ENCODE data around the gene VPS54. TPM values are rescaled to one million over a fixed set of nuclear protein-coding genes. Genes with fewer than 3 reads are reported as not detected.

Gene VPS54
- total RNA-seq, 1 donor from 2014 or later = 4.6 TPM

DNA sequence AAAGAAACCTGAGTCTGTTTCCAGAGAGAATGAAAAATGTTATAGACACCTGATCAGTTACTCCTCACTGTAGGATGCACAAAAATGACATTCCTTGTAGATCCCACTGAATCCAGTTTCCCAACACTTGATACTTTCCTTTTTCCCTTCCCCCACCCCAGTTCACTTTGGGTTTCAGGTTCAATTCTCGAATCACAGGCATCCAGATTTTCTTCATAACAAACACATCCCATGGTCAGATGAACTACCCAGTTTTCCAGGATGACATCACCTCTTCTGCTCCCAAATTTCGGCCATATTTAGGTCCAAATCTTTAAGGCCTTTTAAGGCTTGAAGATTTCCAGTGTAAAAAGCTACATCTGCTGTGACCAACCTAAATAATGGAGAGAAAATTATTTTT, 126.1 kb downstream of the VPS54 start:
- intact Hi-C loops (cut with DNase I) = no loop called here

DNA sequence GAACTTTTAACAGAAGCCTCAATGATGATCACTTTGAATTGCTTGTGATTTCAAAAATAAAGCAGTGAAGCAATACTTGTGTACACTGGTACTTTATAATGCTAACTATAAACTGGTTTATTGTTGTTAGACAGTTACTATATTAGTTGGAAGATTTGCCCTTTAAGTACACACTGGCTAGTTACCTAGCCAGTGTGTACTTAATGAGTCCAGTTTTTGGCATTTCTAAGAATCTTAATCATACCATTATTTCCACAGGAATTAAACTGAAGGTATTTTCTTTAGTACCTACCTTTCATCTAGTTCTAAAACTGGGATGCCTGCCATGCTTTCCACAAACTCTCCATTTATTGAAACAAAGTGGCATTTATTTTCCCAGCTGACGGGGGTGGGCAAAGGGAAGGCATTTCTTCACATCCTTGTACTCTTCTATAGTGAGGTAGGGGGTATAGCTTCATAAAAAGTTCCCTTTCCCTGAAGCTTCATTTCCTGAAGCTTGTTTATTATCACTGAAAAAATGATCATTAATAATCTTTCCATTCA, 127.7 kb downstream of the VPS54 start:
- peak overlapping the region in 1 of 2 donors; percentile 41 for H3K27ac ChIP-seq
- no peak for DNase-seq (ENCODE audit: low spot score in 2 of 2)
- TF ChIP-seq, protein P1, sequence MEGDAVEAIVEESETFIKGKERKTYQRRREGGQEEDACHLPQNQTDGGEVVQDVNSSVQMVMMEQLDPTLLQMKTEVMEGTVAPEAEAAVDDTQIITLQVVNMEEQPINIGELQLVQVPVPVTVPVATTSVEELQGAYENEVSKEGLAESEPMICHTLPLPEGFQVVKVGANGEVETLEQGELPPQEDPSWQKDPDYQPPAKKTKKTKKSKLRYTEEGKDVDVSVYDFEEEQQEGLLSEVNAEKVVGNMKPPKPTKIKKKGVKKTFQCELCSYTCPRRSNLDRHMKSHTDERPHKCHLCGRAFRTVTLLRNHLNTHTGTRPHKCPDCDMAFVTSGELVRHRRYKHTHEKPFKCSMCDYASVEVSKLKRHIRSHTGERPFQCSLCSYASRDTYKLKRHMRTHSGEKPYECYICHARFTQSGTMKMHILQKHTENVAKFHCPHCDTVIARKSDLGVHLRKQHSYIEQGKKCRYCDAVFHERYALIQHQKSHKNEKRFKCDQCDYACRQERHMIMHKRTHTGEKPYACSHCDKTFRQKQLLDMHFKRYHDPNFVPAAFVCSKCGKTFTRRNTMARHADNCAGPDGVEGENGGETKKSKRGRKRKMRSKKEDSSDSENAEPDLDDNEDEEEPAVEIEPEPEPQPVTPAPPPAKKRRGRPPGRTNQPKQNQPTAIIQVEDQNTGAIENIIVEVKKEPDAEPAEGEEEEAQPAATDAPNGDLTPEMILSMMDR (IDR thresholded peaks at IDR 0.05) = no peak
- peaks cover 42 to 61% of the 10 kb centered on the region in 2 donors for H3K36me3 ChIP-seq
- intact Hi-C loops (cut with DNase I) = no loop called here
- H3K9me3 ChIP-seq = no peaks in the 10 kb centered on the region
- no peaks in the 10 kb centered on the region for H3K27me3 ChIP-seq
- no peaks in the 10 kb centered on the region for H3K4me1 ChIP-seq
- H3K4me3 ChIP-seq = no peak overlapping the region

More for the DNA sequence above, 126.1 kb downstream of the VPS54 start:
- DNase-seq (ENCODE audit: low spot score in 2 of 2) = no peak
- Histone ChIP-seq H3K4me1 (no peaks in the 10 kb centered on the region), H3K27ac (peak overlapping the region in 1 of 2 donors; percentile 13), H3K4me3 (no peak overlapping the region), H3K27me3 (no peaks in the 10 kb centered on the region), H3K9me3 (no peaks in the 10 kb centered on the region), H3K36me3 (peaks cover 30 to 59% of the 10 kb centered on the region in 2 donors)
- TF ChIP-seq, protein P1 (IDR thresholded peaks at IDR 0.05) = no peak

DNA sequence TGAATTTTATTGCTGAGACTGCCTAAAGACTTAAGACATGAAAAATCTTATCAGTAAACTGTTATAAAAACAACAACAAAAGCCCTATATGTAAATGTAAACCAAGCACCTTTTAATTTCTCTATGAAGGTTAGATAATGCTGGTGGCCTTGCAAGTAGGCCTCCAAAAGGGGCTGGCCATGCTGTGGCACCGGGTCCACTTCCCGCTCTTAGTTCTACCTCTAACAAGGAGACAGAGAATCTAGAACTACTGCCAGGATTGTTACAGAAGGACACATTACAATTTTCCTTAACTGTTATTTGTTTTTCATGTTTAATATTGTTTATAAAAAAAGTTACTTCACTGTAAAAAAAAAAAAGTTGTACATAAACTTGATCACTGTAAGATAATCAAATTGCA, 128.6 kb downstream of the VPS54 start:
- intact Hi-C loops (cut with DNase I) = no loop called here
- Histone ChIP-seq H3K36me3 (peaks cover 46 to 70% of the 10 kb centered on the region in 2 donors), H3K4me1 (no peaks in the 10 kb centered on the region), H3K4me3 (no peak overlapping the region), H3K9me3 (no peaks in the 10 kb centered on the region), H3K27ac (no peak overlapping the region), H3K27me3 (no peaks in the 10 kb centered on the region)
- TF ChIP-seq, protein P1 (IDR thresholded peaks at IDR 0.05) = no peak
- no peak for DNase-seq (ENCODE audit: low spot score in 2 of 2)

DNA sequence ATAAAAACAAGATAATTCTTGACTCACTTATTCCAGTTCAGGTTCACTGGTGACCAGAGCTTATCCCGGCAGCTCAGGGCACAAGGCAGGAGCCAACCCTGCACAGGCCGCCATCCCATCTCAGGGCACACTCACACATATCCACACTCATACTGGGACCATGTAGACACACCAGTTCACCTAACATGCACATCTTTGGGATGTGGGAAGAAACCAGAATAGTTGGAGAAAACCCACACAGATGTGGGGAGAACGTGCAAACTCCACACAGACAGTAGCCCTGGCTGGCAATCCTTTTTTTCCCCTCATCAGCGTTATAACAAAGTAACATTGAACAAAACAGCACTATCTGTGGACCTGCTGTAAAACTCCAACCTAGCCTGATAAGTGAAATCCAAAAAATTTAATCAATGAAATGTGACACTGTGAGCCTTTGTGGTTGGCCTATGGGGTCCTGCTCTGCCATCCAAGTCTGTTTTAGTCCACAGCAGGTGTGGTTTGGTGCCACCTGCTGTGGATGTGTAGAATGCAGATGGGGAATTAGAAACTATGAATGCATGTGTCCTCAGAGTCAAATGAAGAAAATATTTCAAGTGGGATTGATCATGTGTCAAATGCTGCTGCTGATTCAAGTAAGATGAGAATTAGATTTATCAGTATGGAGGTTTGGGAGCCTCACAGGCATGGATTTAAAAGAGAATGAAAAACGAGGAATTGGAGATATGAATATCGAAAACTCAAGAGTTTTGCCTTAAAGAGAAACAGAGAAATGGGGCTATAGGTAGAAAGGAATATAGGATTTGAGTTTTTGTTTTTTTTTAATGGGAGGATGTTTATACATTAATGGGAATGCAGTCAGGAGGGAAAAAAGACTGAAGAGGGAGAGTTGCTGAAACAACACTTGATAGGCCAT, 130.5 kb downstream of the VPS54 start:
- H3K27me3 ChIP-seq = no peaks in the 10 kb centered on the region
- H3K27ac ChIP-seq = no peak overlapping the region
- H3K9me3 ChIP-seq = no peaks in the 10 kb centered on the region
- intact Hi-C loops (cut with DNase I) = no loop called here
- TF ChIP-seq, protein P1 (IDR thresholded peaks at IDR 0.05) = peak; percentile 52 to 73 (median 58)
- no peaks in the 10 kb centered on the region for H3K4me1 ChIP-seq
- no peak for DNase-seq (ENCODE audit: low spot score in 2 of 2)
- H3K36me3 ChIP-seq = peaks cover 42 to 75% of the 10 kb centered on the region in 2 donors
- no peak overlapping the region for H3K4me3 ChIP-seq

DNA sequence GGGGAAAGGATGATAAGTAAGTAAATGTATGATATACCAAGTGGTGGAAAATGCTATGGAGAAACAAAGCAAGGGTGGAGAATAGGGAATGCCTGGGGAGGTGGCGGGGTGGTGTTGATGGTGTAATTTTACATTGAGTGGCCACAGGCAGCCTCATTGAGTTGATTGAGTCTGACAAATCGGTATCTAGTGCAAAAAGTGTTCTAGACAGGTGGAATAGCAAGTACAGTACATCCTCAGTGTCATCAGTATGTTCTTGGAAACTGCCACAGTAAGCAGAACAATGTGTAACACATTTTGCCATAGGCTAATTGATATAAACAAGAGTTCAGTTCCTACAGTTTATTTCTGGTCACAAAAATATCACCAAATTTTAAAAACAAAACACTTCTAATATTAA, 131.2 kb downstream of the VPS54 start:
- Histone ChIP-seq H3K36me3 (peaks cover 42 to 77% of the 10 kb centered on the region in 2 donors), H3K27ac (no peak overlapping the region)
- TF ChIP-seq, protein P1 (IDR thresholded peaks at IDR 0.05) = no peak

More for the DNA sequence above, 131.2 kb downstream of the VPS54 start:
- no peak for DNase-seq (ENCODE audit: low spot score in 2 of 2)
- no peaks in the 10 kb centered on the region for H3K4me1 ChIP-seq
- no peak overlapping the region for H3K4me3 ChIP-seq
- no peaks in the 10 kb centered on the region for H3K9me3 ChIP-seq
- intact Hi-C loops (cut with DNase I) = no loop called here
- no peaks in the 10 kb centered on the region for H3K27me3 ChIP-seq
